Cardiac muscle cell (in vitro differentiated cells and primary cell): ENCODE results near the gene TTC38. TPM values are rescaled to one million over a fixed set of nuclear protein-coding genes. Genes with fewer than 3 reads are reported as not detected.

Source experiments
- DNase-seq, 2 donors: peaks; one replicate each; pipeline versions ENCODE4 v3.0.0 to v3.0.0-alpha.2; 2010 to 2017; ENCODE audit warnings: low read depth in 1 of 2, low spot score in 1 of 2
- H3K27ac ChIP-seq: fragments of 200-600 bp; sonication (generic); 2 replicates; pipeline ENCODE4 v1.5.1; 2016
- H3K27me3 ChIP-seq: fragments of 200-600 bp; sonication (generic); 2 replicates; pipeline ENCODE4 v1.6.0; 2016; ENCODE audit warnings: control low read depth
- H3K36me3 ChIP-seq: fragments of 200-600 bp; sonication (generic); 2 replicates; pipeline ENCODE4 v1.5.1; 2016; ENCODE audit warnings: control low read depth
- H3K4me1 ChIP-seq: fragments of 200-600 bp; sonication (generic); 2 replicates; pipeline ENCODE4 v1.8.1; 2017; ENCODE audit warnings: low read depth, mild to moderate bottlenecking, mixed run types
- H3K4me3 ChIP-seq: fragments of 200-600 bp; sonication (generic); 2 replicates; pipeline ENCODE4 v1.5.1; 2016; ENCODE audit warnings: mild to moderate bottlenecking
- H3K9me3 ChIP-seq: fragments of 200-600 bp; sonication (generic); 2 replicates; pipeline ENCODE4 v1.5.1; 2017; ENCODE audit warnings: low read depth, mild to moderate bottlenecking, control low read depth
- CTCF ChIP-seq: IDR thresholded peaks from 2 replicates; pipeline ENCODE4 v1.5.1; 2012; ENCODE audit warnings: low read depth, mild to moderate bottlenecking, low read length
- polyA plus RNA-seq: library from polyadenylated mRNA; unstranded; fragments of >200 nt; fragmentation: Nextera tagmentation; extraction: Ambion mirVana; gene quantifications from 2 replicates; pipeline ENCODE4 v1.2.1, GENCODE V29; 2016
- total RNA-seq: library from RNA; depleted of rRNA; stranded (reverse); fragments of >200 nt; gene quantifications from 2 replicates; pipeline ENCODE4 v1.2.3, GENCODE V29; 2016

The TTC38 gene
- total and polyA plus RNA-seq, 2 experiments from 2014 or later, result 35.1 to 76.2 TPM

- Histone ChIP-seq H3K4me1 (no peaks in the 10 kb centered on the region), H3K9me3 (no peaks in the 10 kb centered on the region), H3K4me3 (no peak overlapping the region), H3K27me3 (no peaks in the 10 kb centered on the region), H3K27ac (no peak overlapping the region), H3K36me3 (peaks cover 6% of the 10 kb centered on the region)
- no peak for TF ChIP-seq CTCF
- DNase-seq, result no peak
Measured at GRCh38 chr22:46292173-46292572, 24.4 kb downstream of the TTC38 start.

- no peak for TF ChIP-seq CTCF
- Histone ChIP-seq H3K27me3 (no peaks in the 10 kb centered on the region), H3K4me3 (no peak overlapping the region), H3K27ac (no peak overlapping the region), H3K36me3 (peaks cover 6% of the 10 kb centered on the region), H3K4me1 (peaks cover 4% of the 10 kb centered on the region), H3K9me3 (no peaks in the 10 kb centered on the region)
- no peak for DNase-seq
Measured at GRCh38 chr22:46292732-46293131, 24.9 kb downstream of the TTC38 start.

- no peak for DNase-seq
- Histone ChIP-seq H3K27ac (no peak overlapping the region), H3K9me3 (no peaks in the 10 kb centered on the region), H3K27me3 (no peaks in the 10 kb centered on the region), H3K4me3 (no peak overlapping the region), H3K36me3 (peaks cover 6% of the 10 kb centered on the region), H3K4me1 (peaks cover 6% of the 10 kb centered on the region)
- TF ChIP-seq CTCF, result no peak
Measured at GRCh38 chr22:46293577-46294260, 25.9 kb downstream of the TTC38 start.

GRCh38 chr22:46294784-46295183 lies 27.0 kb downstream of the TTC38 start:
- DNase-seq, result no peak
- Histone ChIP-seq H3K27me3 (no peaks in the 10 kb centered on the region), H3K4me1 (peaks cover 6% of the 10 kb centered on the region), H3K4me3 (no peak overlapping the region), H3K27ac (no peak overlapping the region), H3K36me3 (peaks cover 6% of the 10 kb centered on the region), H3K9me3 (no peaks in the 10 kb centered on the region)
- TF ChIP-seq CTCF, result no peak

- H3K27me3 ChIP-seq, result no peaks in the 10 kb centered on the region
- peak overlapping the region; percentile 68 for H3K4me3 ChIP-seq
- H3K27ac ChIP-seq, result no peak overlapping the region
- no peak for TF ChIP-seq CTCF
- H3K9me3 ChIP-seq, result no peaks in the 10 kb centered on the region
- peaks cover 6% of the 10 kb centered on the region for H3K4me1 ChIP-seq
- H3K36me3 ChIP-seq, result peaks cover 6% of the 10 kb centered on the region
- DNase-seq, result no peak
Measured at GRCh38 chr22:46295277-46295971, 27.6 kb downstream of the TTC38 start.
